Upper lobe of left lung (tissue), 6 donors: Measurements from ENCODE around the gene KCNJ2. TPM values are rescaled to one million over a fixed set of nuclear protein-coding genes. Genes with fewer than 3 reads are reported as not detected.

Experiments
- ATAC-seq, 2 donors: fragments of 200-7000 bp; cut with Tn5 transposase; one replicate each; pipeline ENCODE4 v1.9.1; 2022; ENCODE audit warnings: mild to moderate bottlenecking in 2 of 2, moderate library complexity in 2 of 2; ENCODE audit not compliant: low FRiP score in 2 of 2
- DNase-seq, 2 donors: peaks; one replicate each; pipeline ENCODE4 v3.0.0-alpha.2; 2019 to 2020
- H3K27ac ChIP-seq, 4 donors: fragments of 200-600 bp; sonication (generic); one replicate each; pipeline ENCODE4 v1.5.1; 2016 to 2019
- H3K27me3 ChIP-seq, 4 donors: fragments of 200-600 bp; sonication (generic); one replicate each; pipeline ENCODE4 v1.5.1; 2017 to 2019
- H3K36me3 ChIP-seq, 4 donors: fragments of 200-600 bp; sonication (generic); one replicate each; pipeline ENCODE4 v1.5.1; 2016 to 2019
- H3K4me1 ChIP-seq, 4 donors: fragments of 200-600 bp; sonication (generic); one replicate each; pipeline ENCODE4 v1.5.1; 2018 to 2019
- H3K4me3 ChIP-seq, 4 donors: fragments of 200-600 bp; sonication (generic); one replicate each; pipeline ENCODE4 v1.5.1; 2017 to 2019; ENCODE audit warnings: mild to moderate bottlenecking in 2 of 4, moderate library complexity in 1 of 4
- H3K9me3 ChIP-seq, 4 donors: fragments of 200-600 bp; sonication (generic); one replicate each; pipeline ENCODE4 v1.5.1; 2018 to 2019
- CTCF ChIP-seq, 6 experiments: fragments of 450-650 bp in 4 of 6; fragments of 200-600 bp in 2 of 6; sonication (generic) in 2 of 6; IDR thresholded peaks; one replicate each; pipeline ENCODE4 v1.5.1; 2016 to 2019; ENCODE audit warnings: antibody characterized with exemption in 6 of 6
- EP300 ChIP-seq, 4 donors: sonication (generic); formaldehyde crosslinking; IDR thresholded peaks; one replicate each; pipeline ENCODE4 v1.5.1; 2017; ENCODE audit warnings: antibody characterized with exemption in 4 of 4, control low read depth in 2 of 4
- POLR2A ChIP-seq, 4 donors: fragments of 450-650 bp; IDR thresholded peaks; one replicate each; pipeline ENCODE4 v1.5.1; 2016 to 2017; ENCODE audit warnings: antibody characterized with exemption in 4 of 4, mild to moderate bottlenecking in 2 of 4
- POLR2AphosphoS5 ChIP-seq, 2 donors: sonication (generic); formaldehyde crosslinking; IDR thresholded peaks; one replicate each; pipeline ENCODE4 v1.5.1; 2017; ENCODE audit warnings: antibody characterized with exemption in 2 of 2
- WGBS, 2 donors: methylation state at CpG; one replicate each; pipeline ENCODE4 v1.1.5; 2017 to 2018; 5-methylcytosine and 5-hydroxymethylcytosine counted together
- total RNA-seq, 6 donors: library from RNA; depleted of rRNA in 4 of 6; stranded (reverse); fragments of >200 nt in 4 of 6; gene quantifications; one replicate each; pipeline versions ENCODE4 v1.1.0 to v1.2.1, GENCODE V29; 2016 to 2021
- donor health status: DM: no; HTN: no; CAD: no; lungs with moderate emphysema.
- donor health status: DM: no; HTN: yes; CAD: no; lungs with severe emphysema.

The KCNJ2 gene
- total RNA-seq, 6 donors from 2014 or later: 4.2 to 24.2 (median 6.2) TPM

DNA sequence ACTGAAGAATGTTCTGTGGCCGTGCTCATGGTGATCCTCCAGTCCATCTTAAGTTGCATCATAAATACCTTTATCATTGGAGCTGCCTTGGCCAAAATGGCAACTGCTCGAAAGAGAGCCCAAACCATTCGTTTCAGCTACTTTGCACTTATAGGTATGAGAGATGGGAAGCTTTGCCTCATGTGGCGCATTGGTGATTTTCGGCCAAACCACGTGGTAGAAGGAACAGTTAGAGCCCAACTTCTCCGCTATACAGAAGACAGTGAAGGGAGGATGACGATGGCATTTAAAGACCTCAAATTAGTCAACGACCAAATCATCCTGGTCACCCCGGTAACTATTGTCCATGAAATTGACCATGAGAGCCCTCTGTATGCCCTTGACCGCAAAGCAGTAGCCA lies 36.8 kb upstream of the KCNJ2 start:
- TF ChIP-seq EP300 (IDR thresholded peaks at IDR 0.05): no peak
- TF ChIP-seq POLR2A (IDR thresholded peaks at IDR 0.05): no peak
- no peak for TF ChIP-seq CTCF (IDR thresholded peaks at IDR 0.05)
- no peak for TF ChIP-seq POLR2AphosphoS5 (IDR thresholded peaks at IDR 0.05)
- Histone ChIP-seq H3K9me3 (no peaks in the 10 kb centered on the region), H3K4me1 (peaks cover 1 to 10% (median 7%) of the 10 kb centered on the region in 4 donors), H3K36me3 (no peaks in the 10 kb centered on the region), H3K4me3 (no peak overlapping the region), H3K27me3 (no peaks in the 10 kb centered on the region), H3K27ac (no peak overlapping the region)
- WGBS, 2 donors: 95 to 99% methylated on average over 11 of the region's 11 CpGs
- DNase-seq: no peak
- ATAC-seq: no peak

GRCh38 chr17:70134042-70134441 lies 35.3 kb upstream of the KCNJ2 start:
- no peaks in the 10 kb centered on the region for H3K9me3 ChIP-seq
- 89 to 91% methylated on average over 8 of the region's 8 CpGs for WGBS, 2 donors
- H3K27ac ChIP-seq: no peak overlapping the region
- ATAC-seq: no peak
- no peaks in the 10 kb centered on the region for H3K27me3 ChIP-seq
- no peak overlapping the region for H3K4me3 ChIP-seq
- no peak for DNase-seq
- peaks cover 11 to 24% (median 17%) of the 10 kb centered on the region in 4 donors for H3K4me1 ChIP-seq
- H3K36me3 ChIP-seq: no peaks in the 10 kb centered on the region
- TF ChIP-seq POLR2AphosphoS5 (IDR thresholded peaks at IDR 0.05): no peak
- TF ChIP-seq CTCF (IDR thresholded peaks at IDR 0.05): no peak
- TF ChIP-seq EP300 (IDR thresholded peaks at IDR 0.05): no peak
- TF ChIP-seq POLR2A (IDR thresholded peaks at IDR 0.05): no peak

GRCh38 chr17:70134777-70135176 lies 34.6 kb upstream of the KCNJ2 start:
- Histone ChIP-seq H3K27me3 (no peaks in the 10 kb centered on the region), H3K4me1 (peaks cover 11 to 24% (median 17%) of the 10 kb centered on the region in 4 donors), H3K9me3 (no peaks in the 10 kb centered on the region), H3K27ac (no peak overlapping the region), H3K36me3 (no peaks in the 10 kb centered on the region), H3K4me3 (no peak overlapping the region)
- TF ChIP-seq EP300 (IDR thresholded peaks at IDR 0.05) (no peak), CTCF (IDR thresholded peaks at IDR 0.05) (no peak), POLR2A (IDR thresholded peaks at IDR 0.05) (no peak), POLR2AphosphoS5 (IDR thresholded peaks at IDR 0.05) (no peak)
- no peak for DNase-seq
- no peak for ATAC-seq
- WGBS, 2 donors: 93 to 100% methylated on average over 1 of the region's 1 CpG

DNA sequence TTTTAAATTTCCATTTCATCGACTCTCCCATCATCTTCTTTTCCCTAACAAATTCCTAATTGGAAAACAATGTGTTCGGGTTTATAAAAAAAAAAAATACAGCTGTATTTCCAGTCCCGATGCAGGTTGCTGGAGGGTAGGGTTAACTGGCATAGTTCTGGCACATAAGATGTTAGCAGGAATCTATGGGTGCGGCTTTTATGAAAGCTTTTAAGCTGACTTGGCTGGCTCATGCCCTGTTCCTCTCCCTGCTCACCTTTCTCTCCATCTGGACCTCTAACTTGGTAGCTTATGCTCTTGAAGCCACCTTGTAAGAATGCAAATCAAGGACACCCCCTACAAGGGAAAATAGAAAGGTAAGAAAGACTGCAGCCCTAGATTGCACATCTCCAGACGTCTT lies 33.2 kb upstream of the KCNJ2 start:
- no peak for DNase-seq
- peaks cover 11 to 24% (median 17%) of the 10 kb centered on the region in 4 donors for H3K4me1 ChIP-seq
- no peak for ATAC-seq
- 70 to 73% methylated on average over 5 of the region's 5 CpGs for WGBS, 2 donors
- no peaks in the 10 kb centered on the region for H3K36me3 ChIP-seq
- no peak overlapping the region for H3K27ac ChIP-seq
- H3K9me3 ChIP-seq: no peaks in the 10 kb centered on the region
- H3K27me3 ChIP-seq: no peaks in the 10 kb centered on the region
- no peak overlapping the region for H3K4me3 ChIP-seq
- TF ChIP-seq POLR2AphosphoS5 (IDR thresholded peaks at IDR 0.05) (no peak), POLR2A (IDR thresholded peaks at IDR 0.05) (no peak), CTCF (IDR thresholded peaks at IDR 0.05) (no peak), EP300 (IDR thresholded peaks at IDR 0.05) (no peak)
